SJCRH30 (cell line): ENCODE results near the gene IRAK2. TPM values are rescaled to one million over a fixed set of nuclear protein-coding genes. Genes with fewer than 3 reads are reported as not detected.

ENCODE experiments used
- total RNA-seq: library from RNA; depleted of rRNA; stranded (reverse); fragments of >200 nt; shearing (Covaris generic); gene quantifications from 2 replicates; pipeline ENCODE4 v1.2.3, GENCODE V29; 2014; rRNA removed

The IRAK2 gene
- total RNA-seq, 1 experiment from 2014 or later, result 8.1 TPM

Other genes with a start within 250 kb of the IRAK2 start
- gene IL17RC, start 247.8 kb upstream of the IRAK2 start, total RNA-seq, result 4.0 and 6.8 TPM in 2 replicates
- 8.1 and 8.3 TPM in 2 replicates for gene CRELD1, start 231.1 kb upstream of the IRAK2 start, total RNA-seq
- gene PRRT3, start 212.5 kb upstream of the IRAK2 start, total RNA-seq, result 1.3 and 2.1 TPM in 2 replicates
- 68.5 and 68.9 TPM in 2 replicates for gene EMC3, start 178.1 kb upstream of the IRAK2 start, total RNA-seq
- 31.1 and 39.0 TPM in 2 replicates for gene FANCD2, start 138.5 kb upstream of the IRAK2 start, total RNA-seq
- not detected in 2 replicates for gene FANCD2OS, start 56.7 kb upstream of the IRAK2 start, total RNA-seq
- 115 and 119 TPM in 2 replicates for gene BRK1, start 49.2 kb upstream of the IRAK2 start, total RNA-seq
- gene VHL, start 23.1 kb upstream of the IRAK2 start, total RNA-seq, result 58.3 and 63.8 TPM in 2 replicates
- 19.4 and 22.6 TPM in 2 replicates for gene TATDN2, start 83.5 kb downstream of the IRAK2 start, total RNA-seq
- not detected in 2 replicates for gene GHRL, start 128.0 kb downstream of the IRAK2 start, total RNA-seq
- 127 and 134 TPM in 2 replicates for gene SEC13, start 156.2 kb downstream of the IRAK2 start, total RNA-seq